Measurements from ENCODE around the gene CAPZA1.
"Not testable (repeated sequence)": the region's sequence is repeated elsewhere in the genome, so short reads cannot be mapped to it uniquely, and the experiment has no call there.

CAPZA1 gene

DNA sequence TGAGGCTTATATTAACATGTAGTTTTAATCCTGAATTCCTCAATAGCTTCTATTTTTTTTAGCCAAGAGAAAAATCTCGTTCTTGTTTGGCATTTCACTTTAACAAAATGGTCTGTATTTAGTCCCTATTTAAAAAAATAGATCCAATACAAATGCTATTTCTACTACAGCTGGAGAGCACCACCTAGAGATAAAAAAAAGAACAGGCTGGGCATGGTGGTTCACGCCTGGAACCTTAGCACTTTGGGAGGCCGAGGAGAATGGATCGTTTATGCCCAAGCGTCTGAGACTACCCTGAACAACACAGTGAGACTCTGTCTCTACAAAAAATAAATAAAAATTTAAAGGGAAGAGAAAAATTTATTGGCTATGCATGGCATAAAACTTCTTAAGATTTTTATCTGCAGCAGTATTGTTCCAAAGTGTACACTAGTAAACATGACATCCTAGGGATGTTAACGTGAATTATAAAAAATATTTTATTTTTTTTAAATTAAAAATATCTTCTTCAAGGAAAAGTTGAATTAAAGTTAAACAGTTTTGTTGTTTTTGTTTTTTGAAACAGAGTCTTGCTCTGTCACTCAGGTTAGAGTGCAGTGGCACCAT lies 5.1 kb upstream of the CAPZA1 start:
- Histone ChIP-seq H3K4me3 (ENCODE audit: low read length) (no peak overlapping the region), H3K4me1 (ENCODE audit: insufficient read depth, low read length) (peaks cover 8% of the 10 kb centered on the region), H3K36me3 (ENCODE audit: insufficient read depth, low read length) (peaks cover 51% of the 10 kb centered on the region), H2AFZ (ENCODE audit: low read depth, low read length) (no peak overlapping the region), H3K27me3 (ENCODE audit: insufficient read depth, low read length) (no peaks in the 10 kb centered on the region), H3K9me3 (ENCODE audit: low read length) (no peaks in the 10 kb centered on the region)

DNA sequence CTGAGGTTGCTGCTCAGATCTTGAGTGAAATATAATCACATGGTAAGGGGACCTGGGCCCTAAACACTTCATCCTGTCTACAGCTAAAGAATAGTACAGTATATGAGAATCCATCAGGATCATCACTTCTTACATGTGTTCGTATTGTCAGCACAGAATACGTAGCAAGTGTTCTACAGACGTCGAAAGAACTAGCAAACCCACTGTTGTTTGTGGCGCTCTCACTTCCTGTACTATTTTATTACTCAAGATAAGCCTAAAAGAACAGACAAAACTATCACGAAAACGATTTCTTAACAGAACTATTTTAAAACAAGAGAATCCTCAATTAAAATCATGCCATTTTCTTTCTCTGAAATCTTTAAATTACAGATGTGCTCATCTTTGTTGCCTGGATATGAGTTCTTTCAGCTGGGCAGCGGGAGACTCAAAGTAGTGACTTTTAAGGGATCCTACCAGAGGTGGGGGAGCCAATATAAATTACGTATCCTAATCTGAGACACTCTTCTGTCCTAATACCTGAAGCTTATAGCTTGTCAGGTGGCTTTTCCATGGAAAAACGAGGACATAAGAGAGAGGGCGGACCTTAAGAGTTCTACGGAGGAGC lies 1.4 kb upstream of the CAPZA1 start:
- Histone ChIP-seq H2AFZ (ENCODE audit: low read depth, low read length) (peak overlapping the region; percentile 86), H3K36me3 (ENCODE audit: insufficient read depth, low read length) (peaks cover 23% of the 10 kb centered on the region), H3K27me3 (ENCODE audit: insufficient read depth, low read length) (no peaks in the 10 kb centered on the region), H3K4me3 (ENCODE audit: low read length) (peak overlapping the region; percentile 68), H3K9me3 (ENCODE audit: low read length) (no peaks in the 10 kb centered on the region), H3K4me1 (ENCODE audit: insufficient read depth, low read length) (peaks cover 20% of the 10 kb centered on the region)

DNA sequence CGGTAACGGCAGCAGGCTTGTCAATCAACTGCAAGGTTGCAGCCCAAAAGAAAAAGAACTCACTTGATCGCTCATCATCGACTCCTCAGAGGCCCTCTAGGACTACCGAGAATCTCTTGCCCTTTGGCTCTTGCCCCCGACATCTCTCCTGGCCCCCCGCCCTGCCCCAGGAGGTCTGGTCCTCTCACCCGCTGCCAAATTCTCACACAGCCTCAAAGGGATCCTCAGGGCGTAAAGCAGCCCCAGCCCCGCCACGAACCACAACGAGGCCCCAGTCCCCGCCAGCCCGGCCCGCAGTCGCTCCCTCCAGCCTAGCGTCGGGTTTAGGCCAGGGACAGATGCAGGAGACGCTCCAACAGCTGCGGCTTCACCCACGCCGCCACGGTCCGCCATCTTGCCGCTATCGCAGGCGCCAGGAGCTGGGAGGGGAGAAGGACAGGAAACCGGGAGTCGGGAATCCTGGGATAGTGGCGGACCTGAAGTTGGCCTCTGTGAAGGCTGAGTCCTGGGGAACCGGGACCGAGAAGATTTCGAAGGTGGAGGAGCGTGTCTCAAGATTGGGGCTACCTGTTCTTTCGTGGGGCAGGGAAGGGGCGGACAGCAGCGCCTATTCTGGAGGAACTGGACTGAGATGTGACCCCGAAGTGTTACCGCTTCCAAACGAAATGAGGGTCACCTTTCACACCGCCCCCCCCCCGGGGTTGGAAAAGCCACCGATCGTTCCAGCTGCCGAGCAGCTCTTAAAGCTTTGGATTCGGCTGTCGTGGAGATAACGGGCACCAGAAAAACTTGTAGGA lies 713 bp upstream of the CAPZA1 start, which contains the start of gene ST7L:
ST7L (minus strand) TSS at position 421 of the 797 bp plus-strand sequence; CDS start at position 393, 28 bp downstream.
- Histone ChIP-seq H2AFZ (ENCODE audit: low read depth, low read length) (peak within 1 kb of the TSS; percentile 86), H3K4me1 (ENCODE audit: insufficient read depth, low read length) (peaks cover 20% of the 10 kb centered on the region), H3K4me3 (ENCODE audit: low read length) (peak within 1 kb of the TSS; percentile 68), H3K27me3 (ENCODE audit: insufficient read depth, low read length) (no peaks in the 10 kb centered on the region), H3K36me3 (ENCODE audit: insufficient read depth, low read length) (peaks cover 17% of the 10 kb centered on the region), H3K9me3 (ENCODE audit: low read length) (no peaks in the 10 kb centered on the region)

DNA sequence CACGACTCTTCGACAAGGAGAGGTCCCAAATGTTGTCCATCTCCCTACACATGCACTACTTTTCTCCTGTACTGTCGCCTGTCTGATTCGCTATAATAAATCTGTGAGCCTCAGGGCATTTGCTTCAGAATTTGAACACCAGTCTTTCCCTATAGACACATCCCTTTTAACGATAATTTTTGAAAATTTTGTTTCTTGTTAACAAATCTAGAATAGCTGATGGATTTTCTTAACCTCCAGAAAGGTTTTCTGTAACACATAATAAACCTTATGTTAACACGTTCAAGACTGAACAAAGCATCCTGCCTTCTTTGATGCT lies 704 bp downstream of the CAPZA1 start:
- no peak overlapping the region for H2AFZ ChIP-seq (ENCODE audit: low read depth, low read length)
- H3K4me1 ChIP-seq (ENCODE audit: insufficient read depth, low read length) = peaks cover 20% of the 10 kb centered on the region
- H3K27me3 ChIP-seq (ENCODE audit: insufficient read depth, low read length) = no peaks in the 10 kb centered on the region
- H3K36me3 ChIP-seq (ENCODE audit: insufficient read depth, low read length) = peaks cover 8% of the 10 kb centered on the region
- H3K4me3 ChIP-seq (ENCODE audit: low read length) = peak overlapping the region; percentile 68
- H3K9me3 ChIP-seq (ENCODE audit: low read length) = no peaks in the 10 kb centered on the region

DNA sequence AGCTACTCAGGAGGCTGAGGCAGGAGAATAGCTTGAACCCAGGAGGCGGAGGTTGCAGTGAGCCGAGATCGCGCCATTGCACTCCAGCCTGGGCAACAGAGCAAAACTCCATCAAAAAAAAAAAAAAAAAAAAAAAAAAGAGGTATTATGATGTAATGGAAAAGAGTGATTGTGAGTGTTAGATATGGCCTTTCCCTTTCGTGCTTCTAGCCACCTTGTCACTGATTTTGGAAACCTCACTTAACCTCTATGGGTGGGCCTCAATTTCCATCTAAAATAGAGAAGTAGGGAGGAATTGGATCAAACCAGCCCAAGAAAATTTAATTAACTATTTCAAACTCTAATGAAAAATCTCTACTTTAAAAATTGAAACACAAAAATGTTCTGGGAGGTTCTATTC lies 4.9 kb downstream of the CAPZA1 start:
- H3K9me3 ChIP-seq (ENCODE audit: low read length); H2AFZ ChIP-seq (ENCODE audit: low read depth, low read length): not testable (repeated sequence)
- peaks cover 12% of the 10 kb centered on the region for H3K4me1 ChIP-seq (ENCODE audit: insufficient read depth, low read length)

DNA sequence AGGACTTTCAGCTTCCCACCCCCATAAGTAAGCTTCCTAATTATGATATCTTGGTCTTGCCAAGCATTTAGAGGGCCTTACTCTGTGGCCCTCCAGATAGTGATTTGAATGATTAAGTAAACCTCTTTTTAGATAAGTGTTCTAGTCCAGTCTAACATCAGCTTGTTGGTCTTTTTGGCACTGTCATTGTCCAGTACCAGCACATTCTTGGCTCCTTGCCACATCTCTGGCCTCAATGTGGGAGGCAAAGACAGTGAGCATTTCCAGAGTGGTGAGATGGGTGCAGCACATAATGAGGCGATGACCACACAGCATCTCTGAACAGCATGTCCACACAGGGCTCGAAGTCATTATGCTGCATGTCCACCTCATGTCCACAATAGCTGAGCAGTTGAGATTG lies 6.1 kb downstream of the CAPZA1 start:
- H3K36me3 ChIP-seq (ENCODE audit: insufficient read depth, low read length) = peaks cover 7% of the 10 kb centered on the region
- H3K4me1 ChIP-seq (ENCODE audit: insufficient read depth, low read length) = peaks cover 8% of the 10 kb centered on the region
- H3K4me3 ChIP-seq (ENCODE audit: low read length) = no peak overlapping the region
- no peak overlapping the region for H2AFZ ChIP-seq (ENCODE audit: low read depth, low read length)
- no peaks in the 10 kb centered on the region for H3K27me3 ChIP-seq (ENCODE audit: insufficient read depth, low read length)
- no peaks in the 10 kb centered on the region for H3K9me3 ChIP-seq (ENCODE audit: low read length)

More for the DNA sequence above, 4.9 kb downstream of the CAPZA1 start:
- not testable (repeated sequence) for H3K4me3 ChIP-seq (ENCODE audit: low read length); H3K36me3 ChIP-seq (ENCODE audit: insufficient read depth, low read length); H3K27me3 ChIP-seq (ENCODE audit: insufficient read depth, low read length)

DNA sequence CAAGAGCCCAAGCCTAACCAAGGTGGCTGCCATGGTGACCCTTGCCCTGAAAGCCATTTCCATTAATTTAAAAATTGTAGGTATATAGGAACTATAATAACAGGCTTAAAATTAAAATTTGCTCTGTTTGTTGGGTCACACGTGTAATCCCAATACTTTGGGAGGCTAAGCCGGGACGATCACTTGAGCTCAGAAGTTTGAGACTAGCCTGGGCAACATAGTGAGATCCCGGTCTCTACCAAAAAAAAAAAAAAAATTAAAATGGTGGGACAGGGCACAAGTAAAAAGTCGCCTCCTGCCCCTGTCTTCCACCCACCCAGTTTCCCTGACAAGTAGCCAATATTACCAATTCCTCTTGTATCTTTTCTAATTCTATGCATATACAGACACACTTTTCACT lies 6.6 kb downstream of the CAPZA1 start:
- H2AFZ ChIP-seq (ENCODE audit: low read depth, low read length) = no peak overlapping the region
- peaks cover 3% of the 10 kb centered on the region for H3K4me1 ChIP-seq (ENCODE audit: insufficient read depth, low read length)
- H3K4me3 ChIP-seq (ENCODE audit: low read length) = no peak overlapping the region
- H3K36me3 ChIP-seq (ENCODE audit: insufficient read depth, low read length) = peaks cover 11% of the 10 kb centered on the region
- H3K27me3 ChIP-seq (ENCODE audit: insufficient read depth, low read length) = no peaks in the 10 kb centered on the region
- H3K9me3 ChIP-seq (ENCODE audit: low read length) = no peaks in the 10 kb centered on the region

DNA sequence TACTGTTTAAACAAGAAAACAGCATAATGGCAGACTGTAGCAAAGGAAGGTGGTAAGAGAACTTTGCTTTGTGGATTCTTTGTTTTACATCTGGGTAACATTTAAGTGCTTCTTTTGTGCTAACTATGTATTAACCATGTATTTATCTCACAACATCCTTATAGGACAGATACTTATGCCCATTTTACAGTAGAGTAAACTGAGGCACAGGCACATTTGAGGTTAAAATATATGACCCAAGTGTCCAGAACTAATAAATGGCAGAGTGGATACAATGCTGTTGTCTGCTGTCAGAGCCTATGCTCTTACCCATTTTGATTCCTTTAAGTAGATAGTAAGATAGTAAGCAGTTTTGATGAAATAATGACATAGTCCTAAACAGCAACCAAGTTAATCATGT lies 7.3 kb downstream of the CAPZA1 start:
- H3K9me3 ChIP-seq (ENCODE audit: low read length) = no peaks in the 10 kb centered on the region
- no peaks in the 10 kb centered on the region for H3K4me1 ChIP-seq (ENCODE audit: insufficient read depth, low read length)
- H3K27me3 ChIP-seq (ENCODE audit: insufficient read depth, low read length) = no peaks in the 10 kb centered on the region
- no peak overlapping the region for H2AFZ ChIP-seq (ENCODE audit: low read depth, low read length)
- H3K36me3 ChIP-seq (ENCODE audit: insufficient read depth, low read length) = peaks cover 14% of the 10 kb centered on the region
- H3K4me3 ChIP-seq (ENCODE audit: low read length) = no peak overlapping the region

DNA sequence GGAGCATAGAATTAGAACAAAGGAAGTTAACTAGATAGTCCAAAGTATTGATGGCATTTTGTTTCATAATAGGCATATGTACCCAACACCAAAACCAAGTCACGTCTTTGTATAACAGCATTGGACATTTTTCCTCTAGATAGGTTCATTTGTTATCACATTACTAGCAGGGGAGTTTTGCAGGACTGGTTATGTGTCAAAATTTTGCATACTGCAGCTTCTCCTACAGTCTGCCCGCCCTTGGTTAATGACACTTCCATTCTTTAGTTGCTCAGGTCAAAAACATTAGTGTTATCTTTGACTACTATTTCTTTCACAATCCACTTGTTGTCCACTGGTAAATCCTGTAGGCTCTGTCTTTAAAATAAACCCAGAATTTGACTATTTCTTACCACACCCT lies 8.9 kb downstream of the CAPZA1 start:
- Histone ChIP-seq H3K36me3 (ENCODE audit: insufficient read depth, low read length) (peaks cover 17% of the 10 kb centered on the region), H3K27me3 (ENCODE audit: insufficient read depth, low read length) (no peaks in the 10 kb centered on the region), H3K4me3 (ENCODE audit: low read length) (no peak overlapping the region), H3K9me3 (ENCODE audit: low read length) (no peaks in the 10 kb centered on the region), H2AFZ (ENCODE audit: low read depth, low read length) (no peak overlapping the region), H3K4me1 (ENCODE audit: insufficient read depth, low read length) (no peaks in the 10 kb centered on the region)

DNA sequence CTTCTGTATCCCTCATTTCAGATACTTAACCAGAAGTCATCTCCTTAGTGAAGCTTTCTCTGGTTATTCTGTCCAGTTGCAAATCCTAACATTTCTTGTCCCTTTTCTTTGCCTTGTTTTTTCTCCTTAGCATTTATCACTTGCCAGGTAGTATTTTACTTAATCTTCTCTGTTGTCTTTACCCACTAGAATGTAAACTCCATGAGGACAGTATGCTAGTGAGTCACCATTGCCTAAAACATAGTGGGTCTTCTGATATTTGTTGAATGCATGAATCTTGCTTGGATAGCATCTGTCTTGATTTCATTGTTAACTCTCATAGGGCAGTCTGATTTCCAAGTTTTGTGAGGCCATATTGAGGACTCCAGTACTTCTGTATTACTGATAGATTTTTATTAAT lies 9.6 kb downstream of the CAPZA1 start:
- Histone ChIP-seq H2AFZ (ENCODE audit: low read depth, low read length) (no peak overlapping the region), H3K27me3 (ENCODE audit: insufficient read depth, low read length) (no peaks in the 10 kb centered on the region), H3K9me3 (ENCODE audit: low read length) (no peaks in the 10 kb centered on the region), H3K4me1 (ENCODE audit: insufficient read depth, low read length) (no peaks in the 10 kb centered on the region), H3K4me3 (ENCODE audit: low read length) (no peak overlapping the region), H3K36me3 (ENCODE audit: insufficient read depth, low read length) (peaks cover 17% of the 10 kb centered on the region)

DNA sequence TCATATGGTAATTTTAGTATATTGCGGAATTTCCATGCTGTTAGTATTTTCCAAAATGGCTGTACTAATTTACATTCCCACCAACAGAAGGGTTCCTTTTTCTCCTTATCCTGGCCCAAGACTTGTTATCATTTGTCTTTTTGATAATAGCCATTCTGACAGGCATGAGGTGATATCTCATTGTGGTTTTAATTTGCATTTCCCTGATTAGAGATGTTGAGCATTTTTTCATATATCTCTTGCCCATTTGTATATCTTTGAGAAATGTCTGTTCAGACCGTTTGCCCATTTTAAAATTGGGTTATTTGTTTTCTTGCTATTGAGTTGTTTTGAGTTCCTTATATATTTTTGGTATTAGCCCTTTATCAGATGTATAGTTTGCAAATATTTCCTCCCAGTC lies 14.0 kb downstream of the CAPZA1 start:
- H3K9me3 ChIP-seq (ENCODE audit: low read length) = no peaks in the 10 kb centered on the region
- H3K27me3 ChIP-seq (ENCODE audit: insufficient read depth, low read length) = no peaks in the 10 kb centered on the region
- H3K36me3 ChIP-seq (ENCODE audit: insufficient read depth, low read length) = peaks cover 14% of the 10 kb centered on the region
- H3K4me3 ChIP-seq (ENCODE audit: low read length) = no peak overlapping the region
- no peak overlapping the region for H2AFZ ChIP-seq (ENCODE audit: low read depth, low read length)
- H3K4me1 ChIP-seq (ENCODE audit: insufficient read depth, low read length) = peaks cover 2% of the 10 kb centered on the region

DNA sequence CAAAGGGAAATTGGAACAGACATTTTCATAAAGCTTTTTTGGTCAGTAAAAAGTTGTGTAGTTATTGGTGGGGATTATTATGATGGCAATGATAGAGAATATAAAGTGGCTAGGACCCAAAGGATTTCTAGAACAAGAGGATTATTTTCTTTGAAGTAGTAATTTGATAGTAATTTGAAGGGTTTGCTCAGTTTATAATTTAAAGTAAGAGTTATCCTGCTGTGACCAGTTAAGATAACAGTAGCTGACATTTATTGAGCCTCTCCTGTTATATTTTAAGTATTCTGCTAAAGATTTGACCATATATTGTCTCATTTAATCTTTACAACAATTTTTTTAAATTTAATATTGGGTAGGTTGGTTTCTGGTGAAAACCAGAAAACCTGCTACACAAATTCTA lies 14.7 kb downstream of the CAPZA1 start:
- H3K4me3 ChIP-seq (ENCODE audit: low read length) = no peak overlapping the region
- peaks cover 2% of the 10 kb centered on the region for H3K4me1 ChIP-seq (ENCODE audit: insufficient read depth, low read length)
- H3K27me3 ChIP-seq (ENCODE audit: insufficient read depth, low read length) = no peaks in the 10 kb centered on the region
- peaks cover 14% of the 10 kb centered on the region for H3K36me3 ChIP-seq (ENCODE audit: insufficient read depth, low read length)
- no peak overlapping the region for H2AFZ ChIP-seq (ENCODE audit: low read depth, low read length)
- no peaks in the 10 kb centered on the region for H3K9me3 ChIP-seq (ENCODE audit: low read length)

DNA sequence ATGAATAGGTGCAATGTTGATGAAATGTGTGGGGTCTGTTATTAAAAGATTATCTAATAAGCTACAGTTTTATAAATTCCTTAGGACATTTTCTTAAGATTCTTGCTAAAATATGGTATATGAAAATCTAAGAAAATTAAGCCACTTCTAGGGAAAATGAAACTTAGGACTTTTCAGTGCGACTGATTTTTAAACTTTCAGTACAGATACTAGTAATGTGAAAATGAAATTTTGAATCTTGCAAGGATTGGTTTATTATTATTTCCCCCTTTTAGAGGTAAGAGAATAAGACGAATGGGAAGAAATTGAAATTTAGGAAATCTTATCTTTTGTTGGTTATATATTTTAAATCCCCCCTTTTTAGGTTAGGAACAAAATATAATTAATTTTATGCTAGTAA lies 16.4 kb downstream of the CAPZA1 start:
- Histone ChIP-seq H3K36me3 (ENCODE audit: insufficient read depth, low read length) (peaks cover 6% of the 10 kb centered on the region), H2AFZ (ENCODE audit: low read depth, low read length) (no peak overlapping the region), H3K27me3 (ENCODE audit: insufficient read depth, low read length) (no peaks in the 10 kb centered on the region), H3K4me1 (ENCODE audit: insufficient read depth, low read length) (peaks cover 2% of the 10 kb centered on the region), H3K9me3 (ENCODE audit: low read length) (no peaks in the 10 kb centered on the region), H3K4me3 (ENCODE audit: low read length) (no peak overlapping the region)

Data from neuron (in vitro differentiated cells).